Testis (tissue), 3 donors: ENCODE measurements around the gene GLTPD2. TPM values are rescaled to one million over a fixed set of nuclear protein-coding genes. Genes with fewer than 3 reads are reported as not detected.

Experiments
- DNase-seq: peaks from one replicate; pipeline ENCODE4 v3.0.0-alpha.2; 2019
- H3K27ac ChIP-seq, 2 donors: fragments of 200-600 bp; sonication (generic); one replicate each; pipeline ENCODE4 v1.5.1; 2019
- H3K27me3 ChIP-seq: fragments of 200-600 bp; sonication (generic); one replicate; pipeline ENCODE4 v1.5.1; 2019
- H3K36me3 ChIP-seq: fragments of 200-600 bp; sonication (generic); one replicate; pipeline ENCODE4 v1.5.1; 2017; ENCODE audit warnings: low read depth; ENCODE audit errors: missing control alignments
- H3K4me1 ChIP-seq: fragments of 200-600 bp; sonication (generic); one replicate; pipeline ENCODE4 v1.5.1; 2019
- H3K4me3 ChIP-seq, 2 donors: fragments of 200-600 bp; sonication (generic); one replicate each; pipeline ENCODE4 v1.5.1; 2017 to 2019
- H3K9me3 ChIP-seq: fragments of 200-600 bp; sonication (generic); one replicate; pipeline ENCODE4 v1.5.1; 2017
- POLR2A ChIP-seq: fragments of 450-650 bp; IDR thresholded peaks from one replicate; pipeline ENCODE4 v1.6.1; 2017; ENCODE audit warnings: antibody characterized with exemption, mild to moderate bottlenecking, moderate library complexity
- WGBS, 2 donors: methylation state at CpG; one replicate each; pipeline ENCODE4 v1.1.5; 2018; 5-methylcytosine and 5-hydroxymethylcytosine counted together
- intact Hi-C: fragments of 100-400 bp; cut with DNase I; formaldehyde crosslinking; loops from one replicate; pipeline ENCODE4 v1.15.1; 2023; ENCODE audit warnings: low total_unique reads
- polyA plus RNA-seq: library from polyadenylated mRNA; stranded (reverse); fragments of 350-450 nt; fragmentation: Illumina TruSeq; extraction: RNeasy Lipid Tissue Mini Kit (QIAGEN cat#74804); gene quantifications from one replicate; pipeline ENCODE4 v1.2.3, GENCODE V29; 2014; ENCODE audit warnings: low read depth, low replicate concordance; ENCODE audit not compliant: insufficient read depth
- total RNA-seq, 2 donors: library from RNA; depleted of rRNA; stranded (reverse); fragments of >200 nt; gene quantifications; one replicate each; pipeline ENCODE4 v1.2.3, GENCODE V29; 2016
- TF ChIP-seq, protein P1 (sequence below), 3 experiments: fragments of 450-650 bp in 2 of 3; fragments of 200-600 bp in 1 of 3; sonication (generic) in 1 of 3; IDR thresholded peaks; one replicate each; pipeline ENCODE4 v1.5.1; 2016 to 2019; ENCODE audit warnings: antibody characterized with exemption in 3 of 3, mild to moderate bottlenecking in 2 of 3, moderate library complexity in 1 of 3

The GLTPD2 gene
- total and polyA plus RNA-seq, 3 donors from 2014 or later = not detected

DNA sequence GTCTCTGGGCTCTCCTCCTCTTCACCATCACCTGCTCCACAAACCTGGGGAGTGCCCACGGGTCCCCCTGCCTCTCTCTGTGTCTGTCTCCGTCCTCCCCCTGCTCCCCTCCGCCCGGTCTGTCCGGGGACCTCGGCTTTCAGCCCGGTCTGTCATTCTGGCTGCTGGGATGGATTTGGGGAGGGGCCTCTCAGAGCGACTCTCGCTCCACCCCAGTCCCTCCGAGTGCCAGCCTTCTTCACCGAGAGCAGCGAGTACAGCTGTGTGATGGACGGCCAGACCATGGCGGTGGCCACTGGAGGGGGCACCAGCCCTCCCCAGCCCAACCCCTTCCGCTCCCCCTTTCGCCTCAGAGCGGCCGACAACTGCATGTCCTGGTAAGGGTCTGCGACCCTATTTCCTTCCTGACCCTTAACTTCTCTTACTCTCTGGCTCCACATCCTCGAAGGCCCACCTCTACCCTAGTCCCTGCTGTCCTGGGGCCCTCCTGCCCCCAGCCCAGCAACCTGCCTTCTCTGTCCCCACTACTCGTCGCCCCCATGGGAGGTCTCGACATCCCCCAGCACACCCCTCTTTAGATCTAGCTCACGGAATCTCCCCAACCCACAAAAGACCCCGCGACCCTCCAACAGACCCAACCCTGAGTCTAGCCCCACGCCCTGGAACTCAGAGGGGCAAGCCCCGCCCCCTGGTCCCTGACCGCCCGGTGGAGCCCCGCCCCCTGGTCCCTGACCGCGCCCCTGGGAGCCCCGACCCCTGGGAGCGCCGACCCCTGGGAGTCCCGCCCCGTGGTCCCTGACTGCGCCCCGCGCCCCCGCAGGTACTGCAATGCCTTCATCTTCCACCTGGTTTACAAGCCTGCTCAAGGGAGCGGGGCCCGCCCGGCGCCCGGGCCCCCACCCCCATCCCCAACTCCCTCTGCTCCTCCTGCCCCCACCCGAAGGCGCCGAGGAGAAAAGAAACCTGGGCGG lies 43.5 kb upstream of the GLTPD2 start:
- TF ChIP-seq, protein P1, sequence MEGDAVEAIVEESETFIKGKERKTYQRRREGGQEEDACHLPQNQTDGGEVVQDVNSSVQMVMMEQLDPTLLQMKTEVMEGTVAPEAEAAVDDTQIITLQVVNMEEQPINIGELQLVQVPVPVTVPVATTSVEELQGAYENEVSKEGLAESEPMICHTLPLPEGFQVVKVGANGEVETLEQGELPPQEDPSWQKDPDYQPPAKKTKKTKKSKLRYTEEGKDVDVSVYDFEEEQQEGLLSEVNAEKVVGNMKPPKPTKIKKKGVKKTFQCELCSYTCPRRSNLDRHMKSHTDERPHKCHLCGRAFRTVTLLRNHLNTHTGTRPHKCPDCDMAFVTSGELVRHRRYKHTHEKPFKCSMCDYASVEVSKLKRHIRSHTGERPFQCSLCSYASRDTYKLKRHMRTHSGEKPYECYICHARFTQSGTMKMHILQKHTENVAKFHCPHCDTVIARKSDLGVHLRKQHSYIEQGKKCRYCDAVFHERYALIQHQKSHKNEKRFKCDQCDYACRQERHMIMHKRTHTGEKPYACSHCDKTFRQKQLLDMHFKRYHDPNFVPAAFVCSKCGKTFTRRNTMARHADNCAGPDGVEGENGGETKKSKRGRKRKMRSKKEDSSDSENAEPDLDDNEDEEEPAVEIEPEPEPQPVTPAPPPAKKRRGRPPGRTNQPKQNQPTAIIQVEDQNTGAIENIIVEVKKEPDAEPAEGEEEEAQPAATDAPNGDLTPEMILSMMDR (IDR thresholded peaks at IDR 0.05) = no peak
- no peak for TF ChIP-seq POLR2A
- Histone ChIP-seq H3K9me3 (no peaks in the 10 kb centered on the region), H3K27ac (no peak overlapping the region), H3K4me1 (no peaks in the 10 kb centered on the region), H3K36me3 (no peaks in the 10 kb centered on the region), H3K27me3 (no peaks in the 10 kb centered on the region), H3K4me3 (peak overlapping the region in 1 of 2 donors; percentile 43)
- WGBS, 2 donors = 20 to 23% methylated on average over 32 to 48 of the region's 51 CpGs
- intact Hi-C loops = no loop called here
- DNase-seq = no peak

DNA sequence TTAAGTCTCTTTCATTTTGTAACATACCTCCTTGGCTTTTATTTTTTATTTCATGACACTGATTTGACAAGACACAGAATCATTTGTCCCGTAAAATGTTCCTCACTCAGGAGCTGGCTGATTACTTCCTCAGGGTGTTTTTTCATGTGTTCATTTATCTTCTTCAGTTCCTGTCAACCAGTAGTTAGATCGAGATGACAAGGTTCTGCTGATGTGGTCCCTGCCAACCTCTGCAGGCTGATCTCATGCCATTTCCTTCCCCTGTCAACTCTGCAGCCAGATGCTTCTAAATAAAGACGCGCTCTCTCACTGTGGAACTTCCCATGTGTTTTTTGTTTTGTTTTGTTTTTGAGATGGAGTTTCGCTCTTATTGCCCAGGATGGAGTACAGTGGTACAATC lies 40.9 kb upstream of the GLTPD2 start:
- H3K27ac ChIP-seq = no peak overlapping the region
- H3K4me1 ChIP-seq = no peaks in the 10 kb centered on the region
- H3K9me3 ChIP-seq = no peaks in the 10 kb centered on the region
- no peak for TF ChIP-seq POLR2A
- TF ChIP-seq, protein P1 (IDR thresholded peaks at IDR 0.05) = no peak
- DNase-seq = no peak
- 68 to 71% methylated on average over 5 of the region's 5 CpGs for WGBS, 2 donors
- no peaks in the 10 kb centered on the region for H3K36me3 ChIP-seq
- intact Hi-C loops = no loop called here
- H3K27me3 ChIP-seq = no peaks in the 10 kb centered on the region
- H3K4me3 ChIP-seq = no peak overlapping the region

DNA sequence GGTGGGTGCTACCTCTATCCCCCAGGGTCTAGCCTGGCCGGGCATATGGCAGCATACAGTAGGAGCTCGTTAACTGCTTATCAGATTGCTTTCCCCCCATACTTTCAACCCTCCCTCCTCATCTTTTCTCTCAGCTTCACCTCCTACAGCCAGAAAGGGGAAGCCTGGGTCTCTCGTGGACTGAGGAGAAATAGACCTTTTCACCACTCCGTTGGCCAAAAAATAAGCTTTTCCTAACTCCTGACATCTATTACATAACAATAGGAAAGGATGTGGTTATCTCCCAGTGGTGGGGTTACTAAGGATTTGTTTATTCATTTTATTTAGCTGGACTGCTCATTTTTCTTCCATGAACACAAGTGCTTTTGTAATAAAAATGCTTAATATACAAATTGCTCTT lies 40.1 kb upstream of the GLTPD2 start:
- intact Hi-C loops = no loop called here
- H3K27me3 ChIP-seq = no peaks in the 10 kb centered on the region
- H3K36me3 ChIP-seq = no peaks in the 10 kb centered on the region
- TF ChIP-seq, protein P1 (IDR thresholded peaks at IDR 0.05) = no peak
- no peak for TF ChIP-seq POLR2A
- no peak overlapping the region for H3K27ac ChIP-seq
- no peak for DNase-seq
- no peaks in the 10 kb centered on the region for H3K4me1 ChIP-seq
- 61 to 63% methylated on average over 4 of the region's 4 CpGs for WGBS, 2 donors
- H3K9me3 ChIP-seq = no peaks in the 10 kb centered on the region
- no peak overlapping the region for H3K4me3 ChIP-seq

GRCh38 chr17:4750606-4751005 lies 38.2 kb upstream of the GLTPD2 start:
- no peaks in the 10 kb centered on the region for H3K36me3 ChIP-seq
- no peaks in the 10 kb centered on the region for H3K4me1 ChIP-seq
- H3K27me3 ChIP-seq = no peaks in the 10 kb centered on the region
- H3K4me3 ChIP-seq = no peak overlapping the region
- no peaks in the 10 kb centered on the region for H3K9me3 ChIP-seq
- no peak overlapping the region for H3K27ac ChIP-seq
- 53 to 68% methylated on average over 3 of the region's 3 CpGs for WGBS, 2 donors
- no peak for DNase-seq
- TF ChIP-seq, protein P1 (IDR thresholded peaks at IDR 0.05) = no peak
- TF ChIP-seq POLR2A = no peak
- intact Hi-C loops = no loop called here
